ENCODE measurements around the gene MYRIP.

MYRIP gene

DNA sequence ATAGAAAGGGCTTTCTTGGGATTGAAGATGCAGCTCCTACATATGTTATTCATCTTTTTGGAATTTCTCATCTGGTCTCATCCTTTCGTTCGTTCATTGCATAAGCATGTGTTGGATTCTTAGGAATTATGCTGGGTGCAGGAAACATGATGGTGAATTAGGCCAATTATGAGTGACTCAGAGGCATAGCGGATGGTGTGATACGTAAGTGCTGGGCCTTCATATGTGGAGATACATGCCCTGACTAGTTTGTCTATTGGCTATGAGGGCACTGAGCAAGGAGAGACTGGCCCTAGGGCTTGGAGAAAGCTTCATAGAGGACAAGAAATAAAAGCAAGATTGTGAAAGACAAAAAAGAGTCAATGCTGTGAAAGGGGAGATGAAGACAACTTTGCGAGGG is 235.1 kb downstream of the MYRIP start:
- Histone ChIP-seq H3K79me2 (ENCODE audit: insufficient read depth, low read length) (no peaks in the 10 kb centered on the region), H3K9ac (ENCODE audit: low read length) (no peak overlapping the region), H3K4me3 (ENCODE audit: low read depth, low read length, poor library complexity, severe bottlenecking) (no peak overlapping the region), H3K27me3 (ENCODE audit: insufficient read depth, low read length) (no peaks in the 10 kb centered on the region), H3K4me2 (ENCODE audit: low read length) (no peak overlapping the region), H3K27ac (ENCODE audit: low read depth, low read length, poor library complexity, severe bottlenecking) (no peak overlapping the region), H3K4me1 (ENCODE audit: insufficient read depth, low read length, severe bottlenecking) (no peaks in the 10 kb centered on the region), H3F3A (ENCODE audit: insufficient read depth, low read length) (no peaks in the 10 kb centered on the region), H3K9me3 (ENCODE audit: low read length) (no peaks in the 10 kb centered on the region), H4K20me1 (ENCODE audit: insufficient read depth, low read length) (no peaks in the 10 kb centered on the region), H3K36me3 (ENCODE audit: insufficient read depth, low read length) (no peaks in the 10 kb centered on the region), H2AFZ (ENCODE audit: low read length) (no peak overlapping the region), H3K9me2 (ENCODE audit: low read depth, low read length) (no peaks in the 10 kb centered on the region)
- TF ChIP-seq, protein P1, sequence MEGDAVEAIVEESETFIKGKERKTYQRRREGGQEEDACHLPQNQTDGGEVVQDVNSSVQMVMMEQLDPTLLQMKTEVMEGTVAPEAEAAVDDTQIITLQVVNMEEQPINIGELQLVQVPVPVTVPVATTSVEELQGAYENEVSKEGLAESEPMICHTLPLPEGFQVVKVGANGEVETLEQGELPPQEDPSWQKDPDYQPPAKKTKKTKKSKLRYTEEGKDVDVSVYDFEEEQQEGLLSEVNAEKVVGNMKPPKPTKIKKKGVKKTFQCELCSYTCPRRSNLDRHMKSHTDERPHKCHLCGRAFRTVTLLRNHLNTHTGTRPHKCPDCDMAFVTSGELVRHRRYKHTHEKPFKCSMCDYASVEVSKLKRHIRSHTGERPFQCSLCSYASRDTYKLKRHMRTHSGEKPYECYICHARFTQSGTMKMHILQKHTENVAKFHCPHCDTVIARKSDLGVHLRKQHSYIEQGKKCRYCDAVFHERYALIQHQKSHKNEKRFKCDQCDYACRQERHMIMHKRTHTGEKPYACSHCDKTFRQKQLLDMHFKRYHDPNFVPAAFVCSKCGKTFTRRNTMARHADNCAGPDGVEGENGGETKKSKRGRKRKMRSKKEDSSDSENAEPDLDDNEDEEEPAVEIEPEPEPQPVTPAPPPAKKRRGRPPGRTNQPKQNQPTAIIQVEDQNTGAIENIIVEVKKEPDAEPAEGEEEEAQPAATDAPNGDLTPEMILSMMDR (IDR thresholded peaks at IDR 0.05; ENCODE audit: low read length) = no peak
- no peak for TF ChIP-seq EZH2 (IDR thresholded peaks at IDR 0.05; ENCODE audit: borderline replicate concordance, low read length)

DNA sequence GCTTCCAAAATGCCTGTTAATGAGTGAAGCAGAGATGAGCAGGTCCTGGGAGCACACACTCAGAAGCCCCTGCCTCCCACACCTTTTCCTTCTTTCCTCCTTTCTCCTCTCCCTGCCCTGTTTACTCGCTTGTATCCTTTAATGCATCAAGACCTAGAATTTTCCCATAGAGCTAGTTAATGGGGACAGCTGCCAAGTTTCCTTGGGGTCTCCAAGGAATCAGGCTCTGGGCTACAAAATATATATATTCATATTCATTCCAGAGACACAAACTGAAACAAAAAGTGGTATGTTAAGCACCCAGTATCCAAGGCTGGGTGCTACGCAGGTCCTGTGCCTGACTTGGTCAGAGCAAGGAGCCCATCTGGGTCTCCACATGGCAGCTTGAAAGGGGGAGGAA is 235.6 kb downstream of the MYRIP start:
- Histone ChIP-seq H2AFZ (ENCODE audit: low read length) (no peak overlapping the region), H4K20me1 (ENCODE audit: insufficient read depth, low read length) (no peaks in the 10 kb centered on the region), H3K4me3 (ENCODE audit: low read depth, low read length, poor library complexity, severe bottlenecking) (no peak overlapping the region)

DNA sequence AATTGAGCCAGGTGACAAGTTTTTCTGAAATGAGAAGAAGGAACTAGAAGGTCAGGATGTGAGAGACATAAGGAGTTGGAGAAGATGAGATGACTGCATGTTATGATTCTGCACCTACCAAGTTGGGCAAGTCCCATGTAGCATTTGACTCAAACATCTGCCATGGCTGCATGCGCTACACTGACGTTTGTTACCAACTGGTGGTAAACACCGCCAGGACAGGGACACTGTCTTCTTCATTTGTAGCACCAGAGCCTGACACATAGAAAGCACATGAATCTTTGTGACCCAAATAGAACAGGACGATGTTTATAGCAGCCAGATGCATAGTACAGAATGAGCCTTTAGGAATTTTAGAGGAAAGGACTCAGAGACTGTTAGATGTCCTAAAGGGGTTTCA is 236.7 kb downstream of the MYRIP start:
- Histone ChIP-seq H3K4me1 (ENCODE audit: insufficient read depth, low read length, severe bottlenecking) (no peaks in the 10 kb centered on the region), H3K27ac (ENCODE audit: low read depth, low read length, poor library complexity, severe bottlenecking) (no peak overlapping the region), H3F3A (ENCODE audit: insufficient read depth, low read length) (no peaks in the 10 kb centered on the region), H3K36me3 (ENCODE audit: insufficient read depth, low read length) (no peaks in the 10 kb centered on the region), H3K4me2 (ENCODE audit: low read length) (no peak overlapping the region), H2AFZ (ENCODE audit: low read length) (no peak overlapping the region), H3K9ac (ENCODE audit: low read length) (no peak overlapping the region), H3K27me3 (ENCODE audit: insufficient read depth, low read length) (no peaks in the 10 kb centered on the region), H3K79me2 (ENCODE audit: insufficient read depth, low read length) (no peaks in the 10 kb centered on the region), H3K9me2 (ENCODE audit: low read depth, low read length) (no peaks in the 10 kb centered on the region), H3K4me3 (ENCODE audit: low read depth, low read length, poor library complexity, severe bottlenecking) (no peak overlapping the region), H3K9me3 (ENCODE audit: low read length) (no peaks in the 10 kb centered on the region), H4K20me1 (ENCODE audit: insufficient read depth, low read length) (no peaks in the 10 kb centered on the region)
- no peak for TF ChIP-seq EZH2 (IDR thresholded peaks at IDR 0.05; ENCODE audit: borderline replicate concordance, low read length)
- TF ChIP-seq, protein P1 (IDR thresholded peaks at IDR 0.05; ENCODE audit: low read length) = no peak

More for the DNA sequence above, 235.6 kb downstream of the MYRIP start:
- H3K4me1 ChIP-seq (ENCODE audit: insufficient read depth, low read length, severe bottlenecking) = no peaks in the 10 kb centered on the region
- H3K9me3 ChIP-seq (ENCODE audit: low read length) = no peaks in the 10 kb centered on the region
- H3K27ac ChIP-seq (ENCODE audit: low read depth, low read length, poor library complexity, severe bottlenecking) = no peak overlapping the region
- H3K79me2 ChIP-seq (ENCODE audit: insufficient read depth, low read length) = no peaks in the 10 kb centered on the region
- no peaks in the 10 kb centered on the region for H3F3A ChIP-seq (ENCODE audit: insufficient read depth, low read length)
- no peaks in the 10 kb centered on the region for H3K36me3 ChIP-seq (ENCODE audit: insufficient read depth, low read length)
- H3K9me2 ChIP-seq (ENCODE audit: low read depth, low read length) = no peaks in the 10 kb centered on the region
- no peak overlapping the region for H3K4me2 ChIP-seq (ENCODE audit: low read length)
- H3K9ac ChIP-seq (ENCODE audit: low read length) = no peak overlapping the region
- no peak for TF ChIP-seq EZH2 (IDR thresholded peaks at IDR 0.05; ENCODE audit: borderline replicate concordance, low read length)
- TF ChIP-seq, protein P1 (IDR thresholded peaks at IDR 0.05; ENCODE audit: low read length) = no peak
- no peaks in the 10 kb centered on the region for H3K27me3 ChIP-seq (ENCODE audit: insufficient read depth, low read length)

Measured in OCI-LY1 (cell line).